Neuronal stem cell (in vitro differentiated cells): ENCODE results near the gene BCAN.
A peak's percentile ranks its signal among the peaks of the same experiment; 100 is the strongest.

ENCODE experiments used
- DNase-seq: peaks from one replicate; pipeline ENCODE4 v3.0.0-alpha.2; 2013; ENCODE audit warnings: low spot score
- H2AFZ ChIP-seq: one replicate; pipeline ENCODE4 v1.6.1; 2013; ENCODE audit warnings: mild to moderate bottlenecking, low read length, inconsistent platforms
- H2AK5ac ChIP-seq: 2 replicates; pipeline ENCODE4 v1.6.1; 2013; ENCODE audit warnings: low read depth, mild to moderate bottlenecking, inconsistent platforms, low read length, moderate library complexity, mixed read lengths
- H2BK120ac ChIP-seq: 2 replicates; pipeline ENCODE4 v1.6.1; 2013; ENCODE audit warnings: low read depth, mild to moderate bottlenecking, inconsistent platforms, low read length, moderate library complexity, mixed read lengths
- H2BK12ac ChIP-seq: one replicate; pipeline ENCODE4 v1.6.1; 2013; ENCODE audit warnings: low read length, inconsistent platforms
- H2BK15ac ChIP-seq: 2 replicates; pipeline ENCODE4 v1.6.1; 2013; ENCODE audit warnings: mild to moderate bottlenecking, low read length, inconsistent platforms, mixed read lengths
- H2BK5ac ChIP-seq: one replicate; pipeline ENCODE4 v1.6.1; 2013; ENCODE audit warnings: inconsistent platforms, mild to moderate bottlenecking, low read length, moderate library complexity
- H3K14ac ChIP-seq: one replicate; pipeline ENCODE4 v1.6.1; 2013; ENCODE audit warnings: low read length, inconsistent platforms
- H3K18ac ChIP-seq: 2 replicates; pipeline ENCODE4 v1.6.1; 2013; ENCODE audit warnings: low read length, inconsistent platforms
- H3K23ac ChIP-seq: 2 replicates; pipeline ENCODE4 v1.6.1; 2013; ENCODE audit warnings: low read depth, mild to moderate bottlenecking, mixed read lengths, low read length, inconsistent platforms; ENCODE audit not compliant: poor library complexity
- H3K27ac ChIP-seq: replicated peaks from 3 replicates; pipeline ENCODE4 v1.5.1; 2013; ENCODE audit warnings: low read length, inconsistent platforms
- H3K27me3 ChIP-seq, 3 experiments: 2 replicates each; pipeline ENCODE4 v1.6.1; 2013; ENCODE audit warnings: low read length in 3 of 3, mild to moderate bottlenecking in 2 of 3, inconsistent platforms in 1 of 3, low read depth in 1 of 3, mixed read lengths in 1 of 3, moderate library complexity in 1 of 3; ENCODE audit not compliant: control insufficient read depth in 3 of 3, insufficient read depth in 3 of 3
- H3K36me3 ChIP-seq, 2 donors: replicated peaks in 1 of 2; 2 replicates each; pipeline ENCODE4 v1.6.1; 2013; ENCODE audit warnings: low read length in 2 of 2; ENCODE audit not compliant: control insufficient read depth in 2 of 2, insufficient read depth in 2 of 2
- H3K4ac ChIP-seq: 2 replicates; pipeline ENCODE4 v1.6.1; 2013; ENCODE audit warnings: inconsistent platforms, mild to moderate bottlenecking, low read length, moderate library complexity
- H3K4me1 ChIP-seq, 2 donors: 1 replicate in 1 of 2; 2 replicates in 1 of 2; pipeline ENCODE4 v1.6.1; 2013; ENCODE audit warnings: low read length in 2 of 2, low read depth in 1 of 2; ENCODE audit not compliant: control insufficient read depth in 2 of 2, insufficient read depth in 1 of 2
- H3K4me2 ChIP-seq: one replicate; pipeline ENCODE4 v1.6.1; 2013; ENCODE audit warnings: mild to moderate bottlenecking, low read length, inconsistent platforms; ENCODE audit not compliant: insufficient read depth, poor library complexity, severe bottlenecking
- H3K4me3 ChIP-seq, 2 donors: 2 replicates each; pipeline ENCODE4 v1.5.1; 2013; ENCODE audit warnings: low read length in 2 of 2, mild to moderate bottlenecking in 2 of 2, inconsistent platforms in 1 of 2, moderate library complexity in 1 of 2
- H3K79me1 ChIP-seq: one replicate; pipeline ENCODE4 v1.6.1; 2013; ENCODE audit warnings: low read depth, mild to moderate bottlenecking, inconsistent platforms, low read length, moderate library complexity
- H3K9ac ChIP-seq: one replicate; pipeline ENCODE4 v1.6.1; 2013; ENCODE audit warnings: mild to moderate bottlenecking, low read depth, low read length, inconsistent platforms; ENCODE audit not compliant: poor library complexity
- H3K9me3 ChIP-seq, 2 donors: replicated peaks in 1 of 2; 2 replicates each; pipeline versions ENCODE3 to v1.6.1; 2013; ENCODE audit warnings: low read length in 2 of 2, mild to moderate bottlenecking in 2 of 2, inconsistent platforms in 1 of 2, low read depth in 1 of 2, mixed read lengths in 1 of 2, moderate library complexity in 1 of 2; ENCODE audit not compliant: control insufficient read depth in 2 of 2, insufficient read depth in 1 of 2
- H4K8ac ChIP-seq: one replicate; pipeline ENCODE4 v1.6.1; 2013; ENCODE audit warnings: low read depth, mild to moderate bottlenecking, inconsistent platforms, low read length, moderate library complexity
- H4K91ac ChIP-seq: one replicate; pipeline ENCODE4 v1.6.1; 2013; ENCODE audit warnings: low read length, low read depth, mild to moderate bottlenecking, inconsistent platforms; ENCODE audit not compliant: poor library complexity
- WGBS, 2 donors: extraction: QIAGEN DNeasy Blood & Tissue Kit; methylation state at CpG; one replicate each; pipeline ENCODE4 v1.1.7; 2013; ENCODE audit warnings: missing lambda C conversion rate in 2 of 2, mixed read lengths in 1 of 2; ENCODE audit not compliant: insufficient read length in 2 of 2, insufficient replicate concordance in 1 of 2; ENCODE audit errors: extremely low coverage in 2 of 2; 5-methylcytosine and 5-hydroxymethylcytosine counted together

The BCAN gene

DNA sequence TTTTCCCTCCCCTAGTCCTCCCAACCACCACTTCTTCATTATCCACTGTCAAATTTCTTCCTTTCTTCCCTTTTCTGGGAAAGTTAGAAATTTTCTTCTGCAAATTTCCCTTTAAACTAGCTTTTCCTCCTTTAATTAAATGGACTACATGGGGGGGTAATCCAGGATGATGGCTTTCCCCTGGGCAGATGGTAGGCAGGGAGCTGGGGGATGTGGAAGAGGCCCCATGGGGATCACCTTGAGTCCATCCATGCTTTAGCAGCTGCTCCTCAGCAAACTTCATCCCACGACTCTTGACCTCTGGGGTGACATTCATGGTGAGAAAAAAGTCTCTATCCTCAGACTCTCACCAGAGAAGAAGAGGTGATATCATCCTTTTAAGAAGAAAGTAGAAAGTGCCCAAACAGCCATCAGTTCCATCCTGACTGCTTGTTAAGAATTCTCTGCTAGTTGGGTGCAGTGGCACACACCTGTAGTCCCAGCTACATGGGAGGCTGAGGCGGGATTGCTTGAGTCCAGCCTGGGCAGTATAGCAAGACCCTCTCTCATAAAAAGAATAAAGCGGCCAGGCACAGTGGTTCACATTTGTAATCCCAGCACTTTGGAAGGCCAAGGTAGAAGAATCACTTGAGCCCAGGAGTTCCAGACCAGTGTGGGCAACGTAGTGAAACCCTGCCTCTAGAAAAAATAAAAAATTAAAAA is 43.0 kb upstream of the BCAN start:
- Histone ChIP-seq H3K9ac (no peak overlapping the region), H3K79me1 (peaks cover 4% of the 10 kb centered on the region), H2BK5ac (no peak overlapping the region), H4K8ac (no peak overlapping the region), H4K91ac (no peak overlapping the region), H2BK120ac (no peak overlapping the region), H3K14ac (no peak overlapping the region), H2BK12ac (no peak overlapping the region), H3K23ac (no peak overlapping the region), H3K4me1 (peaks cover 5 to 12% of the 10 kb centered on the region in 2 donors), H2AFZ (no peak overlapping the region), H3K36me3 (peaks cover 36 to 59% of the 10 kb centered on the region in 2 donors), H3K27ac (no peak overlapping the region), H2BK15ac (no peak overlapping the region), H3K4me2 (no peak overlapping the region), H3K4ac (no peak overlapping the region), H3K9me3 (no peaks in the 10 kb centered on the region), H2AK5ac (no peak overlapping the region), H3K27me3 (no peaks in the 10 kb centered on the region), H3K18ac (no peak overlapping the region), H3K4me3 (no peak overlapping the region)
- no CpG with 5 or more reads among the region's 4 CpGs for WGBS, 2 donors
- no peak for DNase-seq

DNA sequence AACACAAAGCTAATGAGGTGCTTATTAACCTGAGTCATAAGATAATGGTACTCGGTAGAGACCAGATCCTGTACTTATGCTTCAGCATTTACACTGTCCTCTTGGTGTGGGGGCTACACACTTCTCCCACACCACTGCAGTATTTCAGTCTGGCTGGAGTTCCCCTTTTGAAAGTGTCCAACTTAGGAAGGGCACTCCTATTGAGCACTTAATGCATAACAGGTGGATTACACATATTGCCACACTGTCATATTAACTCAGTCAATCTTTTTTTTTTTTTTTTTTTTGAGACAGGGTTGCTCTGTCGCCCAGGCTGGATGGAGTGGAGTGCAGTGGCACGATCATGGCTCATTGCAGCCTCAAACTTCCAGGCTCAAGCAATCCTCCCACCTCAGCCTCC is 42.1 kb upstream of the BCAN start:
- Histone ChIP-seq H3K4me2 (no peak overlapping the region), H4K8ac (no peak overlapping the region), H3K27ac (no peak overlapping the region), H4K91ac (no peak overlapping the region), H3K27me3 (no peaks in the 10 kb centered on the region), H3K4me1 (peaks cover 4 to 5% of the 10 kb centered on the region in 2 donors), H3K4ac (no peak overlapping the region), H3K9ac (no peak overlapping the region), H3K79me1 (peaks cover 4% of the 10 kb centered on the region), H2BK12ac (no peak overlapping the region), H2AFZ (no peak overlapping the region), H3K23ac (no peak overlapping the region), H2BK15ac (no peak overlapping the region), H3K14ac (no peak overlapping the region), H3K18ac (no peak overlapping the region), H2AK5ac (no peak overlapping the region), H2BK120ac (no peak overlapping the region), H2BK5ac (no peak overlapping the region), H3K36me3 (peaks cover 30 to 50% of the 10 kb centered on the region in 2 donors), H3K9me3 (no peaks in the 10 kb centered on the region), H3K4me3 (peak overlapping the region in 1 of 2 donors; percentile 17)
- WGBS, 2 donors: no CpG with 5 or more reads among the region's 3 CpGs
- no peak for DNase-seq

DNA sequence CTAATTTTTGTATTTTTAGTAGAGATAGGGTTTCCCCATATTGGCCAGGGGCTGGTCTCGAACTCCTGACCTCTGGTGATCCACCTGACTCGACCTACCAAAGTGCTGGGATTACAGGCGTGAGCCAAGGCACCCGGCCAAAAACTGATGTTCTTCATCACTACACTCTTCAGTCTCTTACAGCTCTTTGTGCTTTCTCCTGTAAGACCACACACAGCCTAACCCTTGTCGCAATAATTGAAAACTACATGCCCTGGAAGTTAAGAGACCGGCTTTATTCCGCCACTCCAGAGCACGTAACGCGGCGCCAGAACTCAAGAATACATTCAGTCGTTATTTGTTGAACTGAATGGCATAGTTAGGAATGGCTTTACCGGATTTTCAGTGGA is 41.2 kb upstream of the BCAN start:
- Histone ChIP-seq H4K91ac (no peak overlapping the region), H4K8ac (no peak overlapping the region), H3K36me3 (peaks cover 25 to 40% of the 10 kb centered on the region in 2 donors), H3K14ac (no peak overlapping the region), H3K27me3 (no peaks in the 10 kb centered on the region), H2BK15ac (no peak overlapping the region), H3K4me3 (peak overlapping the region; percentile 74 to 86), H3K9me3 (no peaks in the 10 kb centered on the region), H3K79me1 (peaks cover 4% of the 10 kb centered on the region), H3K4ac (no peak overlapping the region), H3K4me1 (peaks cover 2 to 5% of the 10 kb centered on the region in 2 donors), H2AFZ (peak overlapping the region; percentile 93), H3K18ac (no peak overlapping the region), H3K4me2 (peak overlapping the region; percentile 72), H2AK5ac (no peak overlapping the region), H2BK12ac (no peak overlapping the region), H3K23ac (no peak overlapping the region), H2BK5ac (no peak overlapping the region), H3K27ac (no peak overlapping the region), H2BK120ac (no peak overlapping the region), H3K9ac (no peak overlapping the region)
- no CpG with 5 or more reads among the region's 13 CpGs for WGBS, 2 donors
- no peak for DNase-seq

DNA sequence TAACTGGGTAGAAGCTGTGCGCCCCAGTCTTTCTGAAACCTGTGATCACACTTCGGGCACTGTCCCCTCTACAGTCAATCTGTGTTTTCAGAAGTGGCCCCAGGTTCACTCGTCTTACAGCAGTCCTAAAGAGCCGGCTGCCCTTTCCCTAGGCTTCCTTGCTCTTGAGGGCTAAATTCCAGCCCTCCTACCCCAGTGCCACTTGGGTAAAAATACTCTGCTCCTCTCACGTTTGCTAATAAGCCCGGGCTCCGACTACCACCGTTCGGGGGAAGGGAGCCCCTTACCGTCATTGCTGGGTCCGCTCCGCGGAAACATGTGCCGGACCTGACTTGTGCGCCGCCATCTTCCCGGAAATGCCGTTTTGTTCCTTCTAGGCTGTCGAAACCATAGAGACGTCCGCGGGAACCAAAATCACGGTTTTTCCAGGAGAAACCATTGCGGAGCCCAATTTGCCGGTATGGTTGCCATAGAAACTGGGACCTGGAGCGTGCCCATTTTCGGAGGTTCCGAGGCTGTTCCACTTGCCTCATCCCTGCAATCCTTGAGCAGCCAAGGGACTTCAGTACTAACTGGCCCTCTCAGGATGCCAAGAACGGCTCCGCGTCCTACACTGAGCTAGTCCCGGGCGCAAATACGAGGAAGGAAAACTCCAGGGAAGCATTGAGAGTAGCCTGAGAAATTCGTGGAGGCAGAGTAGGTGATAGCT is 40.6 kb upstream of the BCAN start, which contains the start of gene GPATCH4:
GPATCH4 (minus strand) TSS at position 358 of the 709 bp plus-strand sequence.
- H3K18ac ChIP-seq: peak within 1 kb of the TSS; percentile 83
- no peak within 1 kb of the TSS for H3K14ac ChIP-seq
- peak within 1 kb of the TSS; percentile 72 for H3K4me2 ChIP-seq
- no peak within 1 kb of the TSS for H3K23ac ChIP-seq
- no peaks in the 10 kb centered on the region for H3K27me3 ChIP-seq
- H3K36me3 ChIP-seq: peaks cover 19 to 35% of the 10 kb centered on the region in 2 donors
- DNase-seq: peak; percentile 73
- peaks cover 4% of the 10 kb centered on the region for H3K79me1 ChIP-seq
- peak within 1 kb of the TSS; percentile 74 to 86 for H3K4me3 ChIP-seq
- no peak within 1 kb of the TSS for H2BK15ac ChIP-seq
- H3K27ac ChIP-seq: peak within 1 kb of the TSS; percentile 82
- H3K4ac ChIP-seq: no peak within 1 kb of the TSS
- H3K4me1 ChIP-seq: peaks cover 2 to 5% of the 10 kb centered on the region in 2 donors
- WGBS, 2 donors: no CpG with 5 or more reads among the region's 35 CpGs
- peak within 1 kb of the TSS; percentile 30 for H2BK5ac ChIP-seq
- H2AK5ac ChIP-seq: no peak within 1 kb of the TSS
- no peak within 1 kb of the TSS for H4K8ac ChIP-seq
- no peak within 1 kb of the TSS for H2BK12ac ChIP-seq
- H2AFZ ChIP-seq: peak within 1 kb of the TSS; percentile 93
- H3K9me3 ChIP-seq: no peaks in the 10 kb centered on the region
- no peak within 1 kb of the TSS for H2BK120ac ChIP-seq
- peak within 1 kb of the TSS; percentile 75 for H3K9ac ChIP-seq
- no peak within 1 kb of the TSS for H4K91ac ChIP-seq
